HG02840 (cell line): ENCODE measurements around the gene AGBL1.

ENCODE experiments used
- ATAC-seq: cut with Tn5 transposase; IDR thresholded peaks from one replicate; pipeline ENCODE4 v1.9.1; 2021; ENCODE audit warnings: mild to moderate bottlenecking, moderate library complexity, moderate number of reproducible peaks; ENCODE audit not compliant: unreplicated experiment, low FRiP score

The AGBL1 gene

DNA sequence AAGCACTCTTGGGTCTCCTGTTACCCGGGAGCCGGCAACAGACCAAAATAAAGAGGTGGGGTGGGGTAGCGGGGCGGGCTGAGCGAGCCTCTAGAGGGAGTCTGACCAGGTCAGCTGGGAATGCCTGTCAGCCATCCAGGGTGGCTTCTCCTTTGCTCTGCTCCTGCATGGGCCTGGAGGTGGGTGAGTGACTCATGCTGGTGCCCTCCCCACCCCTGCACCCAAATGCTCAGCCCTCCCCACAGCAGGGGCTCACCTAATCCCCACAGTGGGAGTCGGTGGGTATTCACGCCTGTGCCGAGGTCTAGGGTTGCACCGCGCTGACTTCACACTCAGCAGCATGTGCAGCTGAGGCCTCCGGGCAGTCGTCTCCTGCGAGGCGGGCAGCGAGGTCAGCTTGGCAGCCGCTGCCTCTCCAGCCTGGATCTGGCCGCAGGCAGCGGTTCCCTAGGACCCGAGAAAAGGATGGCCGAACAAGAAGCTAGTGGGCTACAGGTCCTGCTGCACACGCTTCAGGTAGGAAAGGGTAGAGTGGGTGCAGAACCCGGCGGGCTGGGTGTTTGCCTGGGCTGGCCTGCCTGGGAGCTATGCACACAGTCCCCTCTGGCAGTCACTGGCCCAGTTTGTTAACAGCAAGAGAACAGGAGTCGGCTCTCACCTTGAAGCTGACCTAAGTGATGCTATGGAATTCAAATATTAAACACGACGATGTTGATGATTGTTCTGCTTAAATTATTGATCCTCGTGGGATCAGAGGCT lies at the start of gene AGBL1:
TSS of gene AGBL1 (plus strand) at position 364 of the 759 bp plus-strand sequence.
- no peak for ATAC-seq

GRCh38 chr15:86034904-86035303 lies 44.8 kb upstream of the AGBL1 start:
- ATAC-seq, result no peak

- ATAC-seq, result no peak
Observed at GRCh38 chr15:86036243-86036642, 43.4 kb upstream of the AGBL1 start.

GRCh38 chr15:86038491-86038890 lies 41.2 kb upstream of the AGBL1 start:
- no peak for ATAC-seq

- no peak for ATAC-seq
Observed at GRCh38 chr15:86040356-86041033, 39.2 kb upstream of the AGBL1 start.

DNA sequence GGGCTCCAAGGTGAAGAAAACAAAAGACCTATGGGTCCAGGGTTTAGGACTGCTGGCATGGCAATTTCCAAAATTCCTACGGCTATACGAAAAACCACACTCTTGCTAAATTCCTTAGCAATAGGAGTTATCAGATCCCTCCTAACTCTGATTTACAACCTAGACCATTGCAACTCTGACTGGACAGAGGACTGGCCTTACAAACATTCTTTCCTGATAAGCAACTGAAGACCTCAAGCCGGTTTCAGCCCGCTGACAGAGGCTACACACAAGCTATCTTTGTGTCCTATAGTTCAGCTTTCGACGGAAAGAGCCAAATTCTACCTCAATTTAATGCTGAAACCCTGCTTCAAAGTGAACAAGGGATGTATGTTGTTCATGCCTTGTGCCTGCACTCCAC lies 38.3 kb upstream of the AGBL1 start:
- no peak for ATAC-seq

GRCh38 chr15:86042226-86042625 lies 37.4 kb upstream of the AGBL1 start:
- no peak for ATAC-seq

DNA sequence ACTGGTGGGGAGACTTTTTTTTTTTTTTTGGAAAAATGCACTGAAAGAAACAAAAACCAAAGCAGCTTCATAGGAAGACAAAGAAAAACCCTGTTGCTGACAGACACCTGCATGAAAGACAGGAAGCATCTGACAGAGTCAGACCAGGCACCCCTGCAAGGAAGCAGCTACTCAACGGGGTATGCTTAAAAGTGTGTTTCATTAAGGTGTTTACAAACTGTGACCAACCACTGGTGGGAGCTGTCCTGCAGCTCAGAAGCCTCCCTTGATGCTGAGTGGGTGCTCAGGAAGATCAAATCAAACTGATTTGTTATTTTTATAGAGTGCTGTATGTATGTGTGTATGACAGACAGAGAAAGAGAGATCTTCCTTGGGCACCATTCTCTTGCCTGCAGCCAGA lies 34.7 kb upstream of the AGBL1 start:
- ATAC-seq, result no peak

DNA sequence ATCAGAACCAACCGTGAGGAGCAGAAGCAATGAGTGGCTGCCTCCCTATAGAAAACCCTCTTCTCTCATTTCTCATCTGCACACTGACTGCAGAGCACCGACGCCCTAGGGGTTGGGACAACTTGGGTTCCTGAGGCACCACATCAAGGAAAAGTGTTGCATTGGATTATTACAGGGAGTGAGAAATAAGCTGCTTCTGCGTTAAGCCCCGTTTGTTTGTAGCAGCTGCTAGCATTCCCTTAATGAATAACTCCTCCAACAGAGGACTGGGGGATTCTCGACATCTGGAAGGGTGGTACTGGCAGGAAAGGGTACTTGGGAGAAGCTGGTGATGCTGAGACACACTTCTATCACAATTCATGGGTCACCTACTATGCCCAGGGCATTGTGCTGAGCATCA lies 25.3 kb upstream of the AGBL1 start:
- ATAC-seq, result no peak

DNA sequence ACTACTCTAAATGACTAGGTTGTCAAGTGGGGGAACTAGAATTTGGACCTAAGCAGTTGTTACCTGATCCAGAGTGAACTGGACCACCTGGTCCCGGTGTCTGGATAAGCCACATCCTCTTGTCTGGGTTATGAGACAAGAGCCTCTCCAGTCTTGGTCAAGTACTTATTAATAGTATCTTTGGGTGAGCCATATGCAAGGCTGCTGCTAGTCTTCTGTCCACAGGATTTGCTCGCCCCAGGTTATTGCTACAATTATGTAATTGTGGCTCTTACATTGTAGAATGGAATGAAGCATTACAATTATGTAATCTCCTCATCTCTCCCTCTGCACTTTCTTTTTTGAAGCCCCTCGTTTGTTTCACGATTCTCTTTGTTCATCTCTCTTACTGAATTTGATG lies 24.0 kb upstream of the AGBL1 start:
- ATAC-seq, result no peak

DNA sequence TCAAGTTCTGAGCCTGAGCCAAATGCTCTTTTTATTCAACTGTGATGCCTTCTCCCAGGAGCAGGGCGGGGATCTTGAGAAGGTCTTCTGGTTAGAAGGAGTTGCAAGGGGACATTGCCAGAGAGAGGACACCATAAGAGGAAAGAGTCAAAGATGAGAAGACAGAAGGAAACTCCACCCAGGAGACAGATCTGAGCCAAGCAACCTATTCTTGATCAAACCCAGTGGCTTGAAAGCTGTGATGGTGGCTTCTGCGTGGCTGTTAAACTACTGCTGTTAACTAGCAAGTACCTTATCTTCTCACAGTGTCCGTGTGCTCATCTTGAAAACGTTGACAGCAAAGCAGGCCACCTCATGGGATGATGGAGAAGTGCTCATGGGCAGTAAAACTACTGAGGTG lies 19.8 kb upstream of the AGBL1 start:
- no peak for ATAC-seq

DNA sequence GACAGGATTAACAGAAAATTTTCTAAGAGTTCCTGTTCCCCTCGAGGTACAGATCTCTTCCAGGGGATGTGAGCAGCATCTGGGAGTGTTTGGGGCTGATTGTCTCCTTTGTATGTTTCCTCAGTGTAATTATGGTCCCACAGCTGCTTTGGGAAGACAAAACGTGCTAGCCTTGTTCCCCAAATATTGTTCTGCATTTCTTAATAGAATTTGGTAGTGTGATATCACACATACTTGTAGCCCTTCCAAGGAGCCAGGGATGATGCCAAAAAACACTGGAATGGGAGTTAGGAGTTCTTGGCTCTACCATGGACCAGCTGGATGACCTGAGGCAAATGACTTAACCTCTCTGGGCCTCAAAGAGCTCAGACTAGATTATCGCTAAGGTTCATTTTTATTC lies 19.0 kb upstream of the AGBL1 start:
- no peak for ATAC-seq

DNA sequence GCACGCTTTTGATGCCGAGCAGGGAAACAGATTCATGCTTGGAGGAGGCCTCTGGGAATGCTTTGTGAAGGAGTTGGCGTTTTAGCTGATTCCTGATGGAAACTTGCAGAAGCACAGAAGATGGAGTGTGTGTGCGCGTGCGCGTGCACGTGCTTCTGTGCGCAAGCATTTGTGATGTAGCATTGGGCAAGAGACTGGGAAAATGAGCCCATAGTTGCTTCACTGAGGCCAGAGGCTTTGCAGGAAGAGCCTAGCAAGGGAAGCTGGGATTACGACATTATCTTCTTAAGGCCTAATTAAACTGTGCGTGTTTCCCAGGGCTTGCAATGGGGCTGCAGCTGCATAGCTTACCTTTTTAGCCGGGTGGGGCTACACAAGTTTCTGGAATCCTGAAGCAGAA lies 18.1 kb upstream of the AGBL1 start:
- no peak for ATAC-seq

DNA sequence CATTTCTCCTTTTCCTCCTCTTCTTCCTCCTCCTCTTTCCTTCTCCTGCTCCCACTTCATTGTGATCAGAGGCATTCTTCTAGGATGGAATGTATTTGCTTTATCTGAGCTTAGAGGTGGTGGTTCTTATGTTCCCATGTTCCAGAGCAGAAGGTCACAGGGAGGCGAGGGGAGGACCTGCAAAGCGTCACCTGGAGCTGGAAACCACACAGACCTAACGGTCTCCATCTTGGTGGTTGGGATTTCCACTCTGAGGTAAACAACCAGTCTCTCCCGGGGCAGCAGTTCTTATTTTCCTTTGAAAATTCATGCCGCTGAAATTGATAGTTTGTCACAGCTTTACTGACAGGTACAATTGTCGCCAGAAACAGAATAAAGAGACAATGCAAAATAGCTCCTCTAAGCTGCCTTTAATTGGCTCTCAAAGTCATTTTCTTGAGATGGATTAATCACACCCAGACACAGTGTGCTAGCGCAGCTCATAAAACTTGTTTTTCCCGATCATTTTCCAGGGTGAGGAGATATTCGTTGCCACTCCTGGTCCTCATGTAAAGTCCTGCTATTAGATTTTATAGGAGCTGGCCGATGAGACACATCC lies 16.9 kb upstream of the AGBL1 start:
- no peak for ATAC-seq

DNA sequence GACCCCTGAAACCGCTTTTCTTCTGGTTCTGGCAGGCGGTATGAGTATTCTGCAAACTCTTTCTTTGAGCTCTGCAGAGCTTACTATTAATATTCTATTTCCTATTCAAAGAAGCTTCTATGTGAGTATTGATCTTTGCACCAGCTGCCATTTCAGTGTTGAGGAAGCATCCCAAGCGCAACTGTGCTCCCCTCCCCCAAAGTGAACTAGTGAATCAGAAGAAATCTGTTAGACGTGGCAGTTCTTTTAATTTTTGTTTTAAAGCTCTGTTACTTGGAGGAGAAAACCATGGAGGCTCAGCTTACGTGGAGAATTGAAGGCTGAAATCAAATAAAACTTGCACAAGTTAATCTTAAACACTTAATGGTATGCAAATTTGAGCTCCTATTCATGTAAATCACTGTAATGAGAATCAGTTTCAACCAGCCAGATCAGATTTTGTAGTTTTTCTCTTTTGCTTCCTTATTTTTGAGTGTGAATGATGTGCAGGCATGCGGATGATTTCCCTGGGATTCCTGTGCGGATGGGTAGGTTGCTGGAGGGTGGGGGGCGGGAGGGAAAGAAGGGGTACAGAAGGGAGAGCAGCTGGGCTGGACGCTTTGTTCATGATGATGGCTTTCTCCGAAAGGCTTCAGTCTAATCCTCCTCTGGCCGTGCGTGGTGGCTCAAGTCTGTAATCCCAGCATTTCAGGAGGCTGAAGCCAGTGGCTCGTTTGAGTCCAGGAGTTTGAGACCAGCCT lies 16.1 kb upstream of the AGBL1 start:
- no peak for ATAC-seq

GRCh38 chr15:86064326-86064725 lies 15.3 kb upstream of the AGBL1 start:
- ATAC-seq, result no peak

DNA sequence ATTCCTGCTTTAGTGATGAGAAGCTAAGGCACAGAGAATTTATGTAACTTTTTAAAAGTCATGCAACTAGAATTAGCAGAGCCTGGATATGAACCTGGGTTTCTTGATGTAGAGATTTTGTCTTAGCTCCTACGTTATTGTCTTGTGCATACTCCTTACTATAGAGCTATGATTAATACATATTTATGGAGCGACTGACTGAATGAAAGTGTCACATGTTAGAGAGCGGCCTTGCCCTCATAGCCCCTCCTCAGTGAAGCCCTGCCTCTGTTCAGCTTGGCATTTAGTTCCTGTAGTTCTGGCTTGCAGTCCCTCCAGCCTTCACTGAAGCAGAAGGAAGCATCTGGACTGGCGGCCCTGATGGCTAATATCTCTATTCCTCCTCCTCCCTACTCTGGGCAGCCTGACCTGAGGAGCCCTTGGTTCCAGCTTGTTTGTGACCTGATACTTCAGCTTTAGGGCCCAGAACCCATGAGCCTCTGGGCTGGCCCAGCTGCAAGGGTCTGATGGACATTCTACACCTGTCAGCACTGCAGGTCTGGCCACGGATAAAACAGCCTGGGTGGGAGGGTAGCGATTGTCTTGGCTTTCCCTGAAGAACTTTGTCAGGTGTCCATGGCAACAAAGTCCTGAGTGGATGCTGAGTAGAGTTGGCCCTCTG lies 13.4 kb upstream of the AGBL1 start:
- ATAC-seq, result no peak

- no peak for ATAC-seq
Observed at GRCh38 chr15:86073281-86073680, 6.4 kb upstream of the AGBL1 start.

DNA sequence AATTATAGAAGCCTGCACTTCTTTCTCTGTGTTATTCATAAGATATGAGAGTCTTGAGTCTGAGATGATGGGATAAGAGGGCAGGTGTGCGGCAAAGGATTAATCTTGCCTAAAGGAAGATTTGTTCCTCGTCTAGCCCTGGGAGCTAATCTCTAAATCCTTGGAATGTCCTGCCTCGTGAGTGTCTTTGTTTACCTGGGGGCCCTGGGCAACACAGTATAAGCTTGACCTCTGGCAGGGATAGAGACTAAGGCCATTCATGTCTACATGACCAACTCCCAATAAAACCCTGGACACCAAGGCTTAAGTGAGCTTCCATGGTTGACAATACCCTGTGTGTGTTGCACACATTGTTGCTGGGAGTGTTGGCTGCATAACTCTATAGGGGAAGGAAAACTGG lies 3.2 kb upstream of the AGBL1 start:
- no peak for ATAC-seq

DNA sequence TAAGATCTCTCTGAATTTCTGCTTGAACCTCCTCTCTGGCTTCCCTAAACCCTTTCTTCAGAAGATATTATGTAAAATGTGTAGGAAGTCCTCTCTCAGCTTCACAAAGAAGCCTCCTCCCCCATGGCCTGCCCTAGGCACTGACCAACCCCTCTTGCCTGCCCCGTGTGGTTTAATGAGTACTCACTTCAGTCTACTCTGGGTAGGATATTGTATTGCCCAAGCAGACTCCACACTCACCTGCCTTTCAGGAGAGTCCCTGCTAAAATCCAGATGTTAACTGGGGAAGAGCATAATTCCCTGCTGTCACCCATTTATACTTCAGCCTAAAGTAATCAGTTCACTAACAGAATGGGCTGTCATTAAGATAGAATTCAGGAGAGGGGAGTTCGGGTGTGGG lies 2.6 kb upstream of the AGBL1 start:
- ATAC-seq, result no peak

DNA sequence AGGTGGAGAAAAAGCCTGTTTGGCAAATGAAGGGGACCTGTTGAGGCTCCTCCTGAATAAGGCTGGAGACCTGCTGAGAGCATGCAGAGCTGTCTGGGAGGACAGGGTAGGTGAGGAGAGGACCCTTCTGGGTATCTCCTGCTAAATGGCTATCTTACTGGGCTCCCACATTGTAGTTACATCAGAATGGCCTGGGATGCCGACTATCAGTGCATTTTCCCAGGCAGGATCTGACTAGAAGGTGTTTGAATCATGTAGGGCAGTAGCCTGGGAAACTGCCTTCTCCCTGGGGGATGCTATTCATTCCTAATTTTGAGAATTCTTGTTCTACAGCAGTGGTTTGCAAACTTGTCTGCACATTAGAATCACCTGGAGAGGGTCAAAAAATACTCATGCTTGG lies 631 bp downstream of the AGBL1 start:
- ATAC-seq, result no peak
